Epidermal melanocyte (primary cell): Measurements from ENCODE around the gene VGF.
"Not testable (repeated sequence)": the region's sequence is repeated elsewhere in the genome, so short reads cannot be mapped to it uniquely, and the experiment has no call there.

ENCODE experiments used
- DNase-seq: peaks from one replicate; pipeline ENCODE4 v3.0.0; 2011; ENCODE audit warnings: low spot score; ENCODE audit not compliant: insufficient read length

VGF gene

GRCh38 chr7:101137651-101138212, 27.6 kb downstream of the VGF start:
- DNase-seq: no peak

- DNase-seq: no peak
Observed at GRCh38 chr7:101134399-101134980, 30.9 kb downstream of the VGF start.

GRCh38 chr7:101133621-101134398, 31.6 kb downstream of the VGF start:
- DNase-seq: no peak

GRCh38 chr7:101132626-101133600, 32.5 kb downstream of the VGF start:
- not testable (repeated sequence) for DNase-seq

- DNase-seq: no peak
Observed at GRCh38 chr7:101129603-101130117, 35.7 kb downstream of the VGF start.

GRCh38 chr7:101128040-101128834, 37.1 kb downstream of the VGF start:
- no peak for DNase-seq

GRCh38 chr7:101127460-101128039, 37.8 kb downstream of the VGF start:
- no peak for DNase-seq

GRCh38 chr7:101126651-101127459, 38.5 kb downstream of the VGF start, which contains the start of gene SERPINE1:
TSS of gene SERPINE1 (plus strand) at chr7:101127104. CDS start at chr7:101128394, 1,290 bp downstream.
- DNase-seq: peak; percentile 89

- no peak for DNase-seq
Observed at GRCh38 chr7:101125989-101126650, 39.2 kb downstream of the VGF start.

- DNase-seq: peak; percentile 76
Observed at GRCh38 chr7:101124376-101125056, 40.9 kb downstream of the VGF start.

GRCh38 chr7:101123703-101124068, 41.7 kb downstream of the VGF start:
- no peak for DNase-seq

GRCh38 chr7:101122933-101123702, 42.3 kb downstream of the VGF start:
- DNase-seq: no peak

GRCh38 chr7:101121991-101122932, 43.1 kb downstream of the VGF start:
- peak; percentile 57 for DNase-seq

GRCh38 chr7:101121631-101121990, 43.8 kb downstream of the VGF start:
- DNase-seq: not testable (repeated sequence)

- DNase-seq: no peak
Observed at GRCh38 chr7:101120315-101120714, 45.1 kb downstream of the VGF start.

- DNase-seq: no peak
Observed at GRCh38 chr7:101119876-101120275, 45.5 kb downstream of the VGF start.
